Hematopoietic multipotent progenitor cell (in vitro differentiated cells): ENCODE measurements around the gene RFXAP. TPM values are rescaled to one million over a fixed set of nuclear protein-coding genes. Genes with fewer than 3 reads are reported as not detected.

ENCODE experiments used
- DNase-seq, 3 donors: peaks; one replicate each; pipeline ENCODE4 v3.0.0-alpha.2; 2011 to 2015; ENCODE audit warnings: low read depth in 2 of 3, low spot score in 2 of 3
- total RNA-seq: library from RNA; depleted of rRNA; stranded (reverse); fragments of >200 nt; gene quantifications from one replicate; pipeline ENCODE4 v1.2.3, GENCODE V29; 2012

Gene RFXAP
- total RNA-seq, 1 donor, result 2.4 TPM

GRCh38 chr13:36815062-36815461 is 4.0 kb upstream of the RFXAP start:
- peak in 1 of 3 donors; percentile 28 for DNase-seq

- DNase-seq, result no peak
Observed at GRCh38 chr13:36817996-36818803, 822 bp upstream of the RFXAP start.

- peak in 2 of 3 donors; percentile 38 to 46 for DNase-seq
Observed at GRCh38 chr13:36819739-36820090, 693 bp downstream of the RFXAP start.

GRCh38 chr13:36820222-36820621 is 1.2 kb downstream of the RFXAP start:
- no peak for DNase-seq

GRCh38 chr13:36822785-36823184 is 3.8 kb downstream of the RFXAP start:
- no peak for DNase-seq

- no peak for DNase-seq
Observed at GRCh38 chr13:36829753-36830152, 10.7 kb downstream of the RFXAP start.

GRCh38 chr13:36831291-36831690 is 12.3 kb downstream of the RFXAP start:
- DNase-seq, result no peak

- no peak for DNase-seq
Observed at GRCh38 chr13:36834299-36834698, 15.3 kb downstream of the RFXAP start.

- DNase-seq, result no peak
Observed at GRCh38 chr13:36837354-36838092, 18.5 kb downstream of the RFXAP start.

- no peak for DNase-seq
Observed at GRCh38 chr13:36839281-36839680, 20.3 kb downstream of the RFXAP start.

- DNase-seq, result no peak
Observed at GRCh38 chr13:36839981-36840380, 21.0 kb downstream of the RFXAP start.

GRCh38 chr13:36840718-36841250 is 21.8 kb downstream of the RFXAP start:
- DNase-seq, result peak in 1 of 3 donors; percentile 27

- DNase-seq, result peak in 1 of 3 donors; percentile 51
Observed at GRCh38 chr13:36841391-36841790, 22.4 kb downstream of the RFXAP start.

- DNase-seq, result no peak
Observed at GRCh38 chr13:36847606-36848005, 28.6 kb downstream of the RFXAP start.

- peak in 1 of 3 donors; percentile 6 for DNase-seq
Observed at GRCh38 chr13:36848199-36848982, 29.4 kb downstream of the RFXAP start.

- DNase-seq, result peak in 1 of 3 donors; percentile 18
Observed at GRCh38 chr13:36850790-36851438, 31.9 kb downstream of the RFXAP start.

- DNase-seq, result no peak
Observed at GRCh38 chr13:36857253-36857652, 38.2 kb downstream of the RFXAP start.

GRCh38 chr13:36858290-36858689 is 39.3 kb downstream of the RFXAP start:
- peak in 2 of 3 donors; percentile 39 to 66 for DNase-seq

GRCh38 chr13:36859259-36859658 is 40.2 kb downstream of the RFXAP start:
- no peak for DNase-seq

- no peak for DNase-seq
Observed at GRCh38 chr13:36862002-36862685, 43.1 kb downstream of the RFXAP start.
